Liver (tissue), 9 donors: ENCODE data around the gene SON. TPM values are rescaled to one million over a fixed set of nuclear protein-coding genes. Genes with fewer than 3 reads are reported as not detected.

ENCODE experiments used
- DNase-seq: peaks from one replicate; pipeline ENCODE4 v3.0.0-alpha.2; 2017; ENCODE audit warnings: low spot score
- H3K27ac ChIP-seq, 2 donors: one replicate each; pipeline ENCODE4 v1.7.0; 2013; ENCODE audit warnings: inconsistent platforms in 2 of 2, low read length in 2 of 2, control low read depth in 1 of 2, low read depth in 1 of 2, mild to moderate bottlenecking in 1 of 2
- H3K27me3 ChIP-seq, 4 donors: one replicate each; pipeline versions ENCODE4 v1.6.1 to v1.7.0; 2013; ENCODE audit warnings: low read length in 3 of 4, inconsistent platforms in 1 of 4, mild to moderate bottlenecking in 1 of 4, moderate library complexity in 1 of 4; ENCODE audit not compliant: control insufficient read depth in 4 of 4, insufficient read depth in 4 of 4
- H3K36me3 ChIP-seq, 4 donors: one replicate each; pipeline versions ENCODE4 v1.6.1 to v1.7.0; 2013; ENCODE audit warnings: low read length in 3 of 4, mild to moderate bottlenecking in 3 of 4, low read depth in 1 of 4, moderate library complexity in 1 of 4; ENCODE audit not compliant: control insufficient read depth in 4 of 4, insufficient read depth in 3 of 4
- H3K4me1 ChIP-seq, 4 donors: one replicate each; pipeline versions ENCODE4 v1.6.1 to v1.7.0; 2013; ENCODE audit warnings: low read length in 3 of 4, mild to moderate bottlenecking in 3 of 4, moderate library complexity in 1 of 4; ENCODE audit not compliant: control insufficient read depth in 4 of 4, insufficient read depth in 4 of 4
- H3K4me3 ChIP-seq, 3 donors: one replicate each; pipeline versions ENCODE4 v1.6.1 to v1.7.0; 2013; ENCODE audit warnings: low read length in 3 of 3, control low read depth in 1 of 3, low read depth in 1 of 3, mild to moderate bottlenecking in 1 of 3
- H3K9ac ChIP-seq, 2 donors: one replicate each; pipeline ENCODE4 v1.7.0; 2013; ENCODE audit warnings: low read length in 2 of 2, mild to moderate bottlenecking in 2 of 2, moderate library complexity in 2 of 2, control low read depth in 1 of 2, low read depth in 1 of 2
- H3K9me3 ChIP-seq, 4 donors: one replicate each; pipeline versions ENCODE4 v1.6.1 to v1.7.0; 2013; ENCODE audit warnings: low read length in 3 of 4; ENCODE audit not compliant: control insufficient read depth in 4 of 4
- FOXA2 ChIP-seq: IDR thresholded peaks from 2 replicates; pipeline ENCODE4 v1.6.1; 2016; ENCODE audit warnings: antibody characterized with exemption
- GABPA ChIP-seq, 2 donors: IDR thresholded peaks in 1 of 2; conservative IDR thresholded peaks in 1 of 2; 2 replicates each; pipeline ENCODE4 v1.6.1; 2016; ENCODE audit warnings: antibody characterized with exemption in 2 of 2, mild to moderate bottlenecking in 1 of 2, moderate library complexity in 1 of 2
- HNF4A ChIP-seq, 2 donors: conservative IDR thresholded peaks; 2 replicates each; pipeline ENCODE4 v1.6.1; 2016; ENCODE audit warnings: antibody characterized with exemption in 2 of 2, mild to moderate bottlenecking in 2 of 2
- HNF4G ChIP-seq: IDR thresholded peaks from 2 replicates; pipeline ENCODE4 v1.6.1; 2016; ENCODE audit warnings: antibody characterized with exemption
- JUND ChIP-seq, 2 donors: IDR thresholded peaks; 2 replicates each; pipeline ENCODE4 v1.6.1; 2016; ENCODE audit warnings: antibody characterized with exemption in 2 of 2
- NR2F2 ChIP-seq: IDR thresholded peaks from 2 replicates; pipeline ENCODE4 v1.6.1; 2016; ENCODE audit warnings: antibody characterized with exemption
- REST ChIP-seq: IDR thresholded peaks from 2 replicates; pipeline ENCODE4 v1.6.1; 2016; ENCODE audit warnings: antibody characterized with exemption, mild to moderate bottlenecking
- RXRA ChIP-seq, 2 donors: IDR thresholded peaks; 2 replicates each; pipeline ENCODE4 v1.6.1; 2017 to 2018; ENCODE audit warnings: antibody characterized with exemption in 2 of 2, mild to moderate bottlenecking in 1 of 2
- SP1 ChIP-seq: IDR thresholded peaks from 2 replicates; pipeline ENCODE4 v1.6.1; 2018; ENCODE audit warnings: antibody characterized with exemption, mild to moderate bottlenecking
- TAF1 ChIP-seq: conservative IDR thresholded peaks from 2 replicates; pipeline ENCODE4 v1.6.1; 2016; ENCODE audit warnings: antibody characterized with exemption, mild to moderate bottlenecking
- YY1 ChIP-seq: IDR thresholded peaks from 2 replicates; pipeline ENCODE4 v1.6.1; 2016; ENCODE audit warnings: antibody characterized with exemption, mild to moderate bottlenecking
- ZBTB33 ChIP-seq: IDR thresholded peaks from 2 replicates; pipeline ENCODE4 v1.6.1; 2016; ENCODE audit warnings: antibody characterized with exemption
- WGBS: extraction: QIAGEN DNeasy Blood & Tissue Kit; methylation state at CpG from one replicate; pipeline ENCODE4 v1.1.7; 2013; 5-methylcytosine and 5-hydroxymethylcytosine counted together
- polyA plus RNA-seq, 2 donors: library from polyadenylated mRNA; stranded (reverse) in 1 of 2; unstranded in 1 of 2; fragments of 200-250 nt in 1 of 2; fragments of >200 nt in 1 of 2; fragmentation: Nextera tagmentation in 1 of 2; extraction: Ambion mirVana in 1 of 2; gene quantifications; one replicate each; pipeline versions ENCODE4 v1.2.1 to v1.2.3, GENCODE V29; 2013 to 2015
- total RNA-seq, 2 donors: library from RNA; depleted of rRNA; stranded (reverse); fragments of >200 nt; gene quantifications; one replicate each; pipeline ENCODE4 v1.2.3, GENCODE V29; 2014
- TF ChIP-seq, protein P1 (sequence below): fragments of 150-350 bp; IDR thresholded peaks from 2 replicates; pipeline ENCODE4 v1.5.1; 2017; ENCODE audit warnings: improper control_type of control experiment, low read depth, low read length; ENCODE audit not compliant: missing input control
- TF ChIP-seq, protein P2 (sequence below): IDR thresholded peaks from 2 replicates; pipeline ENCODE4 v1.6.1; 2016; ENCODE audit warnings: antibody characterized with exemption
- donor health status: healthy.
- donor health status: healthy.
- donor health status: healthy.
- donor health status: healthy.
- donor health status: healthy.

Gene SON
- total and polyA plus RNA-seq, 4 donors: 42.7 to 264 (median 157) TPM

DNA sequence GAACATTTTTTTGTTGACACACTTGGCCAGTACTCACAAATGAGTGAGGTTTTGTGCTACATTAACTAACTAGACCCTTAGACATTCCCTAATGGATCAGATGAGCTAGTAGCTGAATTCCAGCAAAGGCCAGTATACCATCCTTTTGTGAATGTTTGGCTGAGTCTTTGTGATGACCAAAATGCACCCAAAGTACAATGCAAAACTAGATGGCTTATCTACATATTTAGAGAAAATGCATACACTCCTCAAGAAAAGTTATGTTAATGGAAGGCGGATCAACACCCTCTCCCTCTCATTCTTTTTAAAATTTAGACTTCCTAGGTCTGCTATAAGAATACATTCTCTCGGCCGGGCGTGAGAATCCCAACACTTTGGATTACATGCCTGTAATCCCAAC lies 31.2 kb upstream of the SON start:
- H3K9ac ChIP-seq: no peak overlapping the region
- no peak overlapping the region for H3K27ac ChIP-seq
- WGBS: 99% methylated on average over 4 of the region's 4 CpGs
- no peak for DNase-seq
- H3K4me3 ChIP-seq: no peak overlapping the region
- no peaks in the 10 kb centered on the region for H3K9me3 ChIP-seq
- H3K36me3 ChIP-seq: peaks cover 3 to 55% (median 35%) of the 10 kb centered on the region in 4 donors
- TF ChIP-seq TAF1 (no peak), SP1 (no peak), NR2F2 (no peak), HNF4A (conservative IDR thresholded peaks at IDR 0.05) (no peak), JUND (IDR thresholded peaks at IDR 0.05) (no peak), YY1 (no peak), HNF4G (no peak), GABPA (IDR thresholded peaks at IDR 0.05 in 1 of 2, conservative IDR thresholded peaks at IDR 0.05 in 1 of 2) (no peak), RXRA (IDR thresholded peaks at IDR 0.05) (no peak), ZBTB33 (no peak)
- TF ChIP-seq, protein P1, sequence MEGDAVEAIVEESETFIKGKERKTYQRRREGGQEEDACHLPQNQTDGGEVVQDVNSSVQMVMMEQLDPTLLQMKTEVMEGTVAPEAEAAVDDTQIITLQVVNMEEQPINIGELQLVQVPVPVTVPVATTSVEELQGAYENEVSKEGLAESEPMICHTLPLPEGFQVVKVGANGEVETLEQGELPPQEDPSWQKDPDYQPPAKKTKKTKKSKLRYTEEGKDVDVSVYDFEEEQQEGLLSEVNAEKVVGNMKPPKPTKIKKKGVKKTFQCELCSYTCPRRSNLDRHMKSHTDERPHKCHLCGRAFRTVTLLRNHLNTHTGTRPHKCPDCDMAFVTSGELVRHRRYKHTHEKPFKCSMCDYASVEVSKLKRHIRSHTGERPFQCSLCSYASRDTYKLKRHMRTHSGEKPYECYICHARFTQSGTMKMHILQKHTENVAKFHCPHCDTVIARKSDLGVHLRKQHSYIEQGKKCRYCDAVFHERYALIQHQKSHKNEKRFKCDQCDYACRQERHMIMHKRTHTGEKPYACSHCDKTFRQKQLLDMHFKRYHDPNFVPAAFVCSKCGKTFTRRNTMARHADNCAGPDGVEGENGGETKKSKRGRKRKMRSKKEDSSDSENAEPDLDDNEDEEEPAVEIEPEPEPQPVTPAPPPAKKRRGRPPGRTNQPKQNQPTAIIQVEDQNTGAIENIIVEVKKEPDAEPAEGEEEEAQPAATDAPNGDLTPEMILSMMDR: no peak
- TF ChIP-seq, protein P2, sequence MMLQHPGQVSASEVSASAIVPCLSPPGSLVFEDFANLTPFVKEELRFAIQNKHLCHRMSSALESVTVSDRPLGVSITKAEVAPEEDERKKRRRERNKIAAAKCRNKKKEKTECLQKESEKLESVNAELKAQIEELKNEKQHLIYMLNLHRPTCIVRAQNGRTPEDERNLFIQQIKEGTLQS: no peak
- H3K27me3 ChIP-seq: no peaks in the 10 kb centered on the region
- H3K4me1 ChIP-seq: no peaks in the 10 kb centered on the region

- TF ChIP-seq REST: no peak
- TF ChIP-seq FOXA2: no peak
- peaks cover 9 to 61% (median 43%) of the 10 kb centered on the region in 4 donors for H3K36me3 ChIP-seq
- H3K9ac ChIP-seq: no peak overlapping the region
- H3K27ac ChIP-seq: no peak overlapping the region
- 99% methylated on average over 3 of the region's 3 CpGs for WGBS
- no peaks in the 10 kb centered on the region for H3K4me1 ChIP-seq
- DNase-seq: no peak
- no peaks in the 10 kb centered on the region for H3K27me3 ChIP-seq
- no peaks in the 10 kb centered on the region for H3K9me3 ChIP-seq
- H3K4me3 ChIP-seq: no peak overlapping the region
Observed at GRCh38 chr21:33512481-33512880, 30.4 kb upstream of the SON start.
